Natural killer cell (primary cell): ENCODE results near the gene LIX1L. TPM values are rescaled to one million over a fixed set of nuclear protein-coding genes. Genes with fewer than 3 reads are reported as not detected.

Experiments used
- ATAC-seq, 3 donors: fragments of 150-1000 bp in 2 of 3; fragments of 200-7000 bp in 1 of 3; cut with Tn5 transposase; 1 replicate in 1 of 3; 2 replicates in 2 of 3; pipeline ENCODE4 v1.10.0; 2021; ENCODE audit warnings: mild to moderate bottlenecking in 2 of 3, moderate library complexity in 2 of 3
- DNase-seq, 2 donors: peaks; one replicate each; pipeline versions ENCODE4 v3.0.0 to v3.0.0-alpha.2; 2013 to 2021; ENCODE audit warnings: mixed read lengths in 1 of 2
- H3K27ac ChIP-seq: one replicate; pipeline ENCODE4 v1.5.1; 2013; ENCODE audit warnings: mild to moderate bottlenecking, low read length
- H3K27me3 ChIP-seq: one replicate; pipeline ENCODE4 v1.6.1; 2013; ENCODE audit warnings: low read length; ENCODE audit not compliant: control insufficient read depth, insufficient read depth
- H3K36me3 ChIP-seq: one replicate; pipeline ENCODE4 v1.6.1; 2013; ENCODE audit warnings: low read length; ENCODE audit not compliant: control insufficient read depth, insufficient read depth
- H3K4me1 ChIP-seq: one replicate; pipeline ENCODE4 v1.6.1; 2013; ENCODE audit warnings: low read length; ENCODE audit not compliant: control insufficient read depth, insufficient read depth
- H3K4me3 ChIP-seq: one replicate; pipeline ENCODE4 v1.5.1; 2013; ENCODE audit warnings: low read length
- H3K9me3 ChIP-seq: one replicate; pipeline ENCODE4 v1.6.1; 2013; ENCODE audit warnings: low read length; ENCODE audit not compliant: control insufficient read depth, insufficient read depth
- H3K27ac Mint-ChIP-seq, 2 donors: one replicate each; pipeline ENCODE4 v1.8.0; 2022; ENCODE audit warnings: mild to moderate bottlenecking in 2 of 2, mixed read lengths in 2 of 2, moderate library complexity in 1 of 2
- H3K27me3 Mint-ChIP-seq, 2 donors: one replicate each; pipeline ENCODE4 v1.8.0; 2022; ENCODE audit warnings: low read depth in 2 of 2, mixed read lengths in 2 of 2
- H3K36me3 Mint-ChIP-seq: one replicate; pipeline ENCODE4 v1.8.0; 2022; ENCODE audit warnings: mixed read lengths
- H3K4me1 Mint-ChIP-seq, 2 donors: one replicate each; pipeline ENCODE4 v1.8.0; 2022; ENCODE audit warnings: mixed read lengths in 2 of 2
- H3K4me3 Mint-ChIP-seq: one replicate; pipeline ENCODE4 v1.8.0; 2022; ENCODE audit warnings: mild to moderate bottlenecking, moderate library complexity, mixed read lengths
- H3K9me3 Mint-ChIP-seq, 2 donors: one replicate each; pipeline ENCODE4 v1.8.0; 2022; ENCODE audit warnings: mixed read lengths in 2 of 2
- CTCF ChIP-seq: fragments of 200-600 bp; IDR thresholded peaks from one replicate; pipeline ENCODE4 v1.8.0; 2022; ENCODE audit warnings: antibody characterized with exemption
- WGBS: methylation state at CpG from one replicate; pipeline ENCODE4 v1.1.7; 2013; ENCODE audit warnings: missing lambda C conversion rate; ENCODE audit not compliant: insufficient coverage; 5-methylcytosine and 5-hydroxymethylcytosine counted together
- intact Hi-C: fragments of 100-400 bp; cut with micrococcal nuclease; formaldehyde crosslinking; loops from one replicate; pipeline ENCODE4 v1.14.2; 2022
- total RNA-seq, 4 donors: library from RNA; stranded (reverse); fragments of 120-200 nt in 1 of 4; gene quantifications; one replicate each; pipeline versions ENCODE4 v1.2.3 to v1.2.4, GENCODE V29; 2013 to 2022

Gene LIX1L
- total RNA-seq, 3 donors from 2014 or later (not counting 1 experiment from before 2014, with no cell fraction given), result 33.4 to 41.3 (median 38.2) TPM

- Histone ChIP-seq H3K4me3 (peak within 1 kb of the TSS; percentile 65), H3K27ac (peak within 1 kb of the TSS; percentile 82), H3K36me3 (peaks cover 31% of the 10 kb centered on the region), H3K9me3 (no peaks in the 10 kb centered on the region), H3K4me1 (peaks cover 22% of the 10 kb centered on the region), H3K27me3 (no peaks in the 10 kb centered on the region)
- DNase-seq (peak; percentile 90 to 96), ATAC-seq (peak; percentile 89 to 96 (median 89))
- Mint-ChIP-seq H3K27me3 (no peaks in the 10 kb centered on the region), H3K27ac (peak within 1 kb of the TSS; percentile 91 to 92), H3K4me3 (peak within 1 kb of the TSS; percentile 95), H3K4me1 (peaks cover 33 to 43% of the 10 kb centered on the region in 2 donors), H3K36me3 (peaks cover 16% of the 10 kb centered on the region), H3K9me3 (no peaks in the 10 kb centered on the region)
- intact Hi-C loops, result loop anchor here (2.0 kb wide), 3 partner anchors 46 to 120 kb away; partner anchors contain the start of genes ANKRD34A, PIAS3 and POLR3GL
- TF ChIP-seq CTCF, result no peak
- WGBS, result under 1% methylated on average over 51 of the region's 51 CpGs
Observed at GRCh38 chr1:145918144-145918991, 39.4 kb downstream of the LIX1L start, which contains the start of gene PEX11B. Gene PEX11B, minus strand, starts transcription at chr1:145918717. Its CDS starts 29 bp downstream, at chr1:145918688.

GRCh38 chr1:145917595-145917994 lies 40.2 kb downstream of the LIX1L start:
- Mint-ChIP-seq H3K4me1 (peaks cover 33 to 43% of the 10 kb centered on the region in 2 donors), H3K27ac (peak overlapping the region; percentile 91 to 92), H3K27me3 (no peaks in the 10 kb centered on the region), H3K36me3 (peaks cover 20% of the 10 kb centered on the region), H3K9me3 (no peaks in the 10 kb centered on the region), H3K4me3 (peak overlapping the region; percentile 95)
- H3K9me3 ChIP-seq, result no peaks in the 10 kb centered on the region
- TF ChIP-seq CTCF, result no peak
- H3K4me3 ChIP-seq, result peak overlapping the region; percentile 65
- 98% methylated on average over 4 of the region's 5 CpGs for WGBS
- ATAC-seq (no peak), DNase-seq (no peak)
- no peak overlapping the region for H3K27ac ChIP-seq
- intact Hi-C loops, result no loop called here
- peaks cover 22% of the 10 kb centered on the region for H3K4me1 ChIP-seq
- H3K27me3 ChIP-seq, result no peaks in the 10 kb centered on the region
- H3K36me3 ChIP-seq, result peaks cover 28% of the 10 kb centered on the region

- no peak overlapping the region for H3K27ac ChIP-seq
- no peaks in the 10 kb centered on the region for H3K27me3 Mint-ChIP-seq
- peaks cover 20% of the 10 kb centered on the region for H3K36me3 Mint-ChIP-seq
- no peak for TF ChIP-seq CTCF
- H3K4me1 ChIP-seq, result peaks cover 22% of the 10 kb centered on the region
- H3K4me3 ChIP-seq, result no peak overlapping the region
- peak overlapping the region; percentile 95 for H3K4me3 Mint-ChIP-seq
- no peaks in the 10 kb centered on the region for H3K9me3 ChIP-seq
- intact Hi-C loops, result no loop called here
- H3K27ac Mint-ChIP-seq, result peak overlapping the region; percentile 58 to 92
- H3K9me3 Mint-ChIP-seq, result no peaks in the 10 kb centered on the region
- peaks cover 33 to 43% of the 10 kb centered on the region in 2 donors for H3K4me1 Mint-ChIP-seq
- WGBS, result 95% methylated on average over 5 of the region's 5 CpGs
- ATAC-seq (no peak), DNase-seq (no peak)
- H3K36me3 ChIP-seq, result peaks cover 32% of the 10 kb centered on the region
- H3K27me3 ChIP-seq, result no peaks in the 10 kb centered on the region
Observed at GRCh38 chr1:145916745-145917144, 41.1 kb downstream of the LIX1L start.
